Measurements from ENCODE around the gene HDAC4. TPM values are rescaled to one million over a fixed set of nuclear protein-coding genes. Genes with fewer than 3 reads are reported as not detected.

The HDAC4 gene
- total RNA-seq, 1 experiment from 2014 or later, result 5.5 TPM

GRCh38 chr2:239296020-239296932, 104.5 kb downstream of the HDAC4 start:
- DNase-seq (ENCODE audit: low read depth), result no peak

- no peak for DNase-seq (ENCODE audit: low read depth)
Measured at GRCh38 chr2:239295377-239296019, 105.3 kb downstream of the HDAC4 start.

GRCh38 chr2:239294571-239295054, 106.2 kb downstream of the HDAC4 start:
- DNase-seq (ENCODE audit: low read depth), result no peak

DNA sequence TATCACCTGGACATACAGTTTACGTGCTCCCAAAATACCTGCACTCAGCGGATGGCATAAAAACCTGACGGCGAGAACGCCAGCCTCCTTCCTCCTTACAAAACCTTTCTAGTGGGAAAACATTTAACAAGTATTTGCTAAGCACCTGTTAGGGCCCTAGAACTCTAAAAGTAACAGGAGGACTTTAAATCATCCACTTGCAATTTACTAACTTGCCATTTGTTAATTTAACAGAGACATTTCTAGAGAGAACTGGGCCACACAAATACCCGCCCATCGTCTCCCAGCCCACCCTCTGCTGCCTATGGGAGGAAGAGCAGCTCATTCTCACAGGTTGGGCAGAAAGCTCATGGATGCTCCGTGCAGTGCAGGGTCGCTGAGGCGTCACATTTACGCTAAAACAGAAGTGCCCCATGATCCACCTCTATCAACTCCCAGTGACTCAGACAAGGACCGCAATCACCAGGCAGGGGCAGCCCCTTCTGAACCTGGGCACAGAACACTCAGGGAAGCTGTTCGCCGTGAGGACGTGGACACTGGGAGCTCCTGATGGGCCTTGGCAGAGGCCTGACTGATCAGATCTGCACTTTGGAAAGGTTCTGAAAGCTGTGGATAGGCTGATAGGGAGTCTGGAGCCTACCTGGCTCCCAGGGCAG, 106.9 kb downstream of the HDAC4 start:
- DNase-seq (ENCODE audit: low read depth), result no peak

- DNase-seq (ENCODE audit: low read depth), result no peak
Measured at GRCh38 chr2:239292959-239293774, 107.7 kb downstream of the HDAC4 start.

DNA sequence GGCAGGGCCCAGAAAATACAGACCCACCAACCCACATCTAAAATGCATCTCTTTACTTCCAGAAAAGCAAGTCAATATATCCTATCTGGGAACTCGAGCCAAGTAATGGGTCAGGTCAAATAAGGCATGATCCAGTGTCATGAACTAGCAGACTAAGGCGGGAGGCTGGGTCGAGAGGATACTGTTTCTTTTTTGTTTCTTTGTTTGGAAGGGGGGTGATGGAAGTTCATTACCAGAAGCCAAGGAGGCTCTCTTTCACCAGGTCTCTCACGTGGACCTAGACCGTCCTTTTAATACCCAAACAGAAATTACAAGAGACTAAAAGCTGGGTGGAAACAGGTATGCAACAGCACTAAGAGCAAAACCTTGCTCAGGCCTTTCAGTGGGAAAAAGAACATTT, 108.3 kb downstream of the HDAC4 start:
- no peak for DNase-seq (ENCODE audit: low read depth)

DNA sequence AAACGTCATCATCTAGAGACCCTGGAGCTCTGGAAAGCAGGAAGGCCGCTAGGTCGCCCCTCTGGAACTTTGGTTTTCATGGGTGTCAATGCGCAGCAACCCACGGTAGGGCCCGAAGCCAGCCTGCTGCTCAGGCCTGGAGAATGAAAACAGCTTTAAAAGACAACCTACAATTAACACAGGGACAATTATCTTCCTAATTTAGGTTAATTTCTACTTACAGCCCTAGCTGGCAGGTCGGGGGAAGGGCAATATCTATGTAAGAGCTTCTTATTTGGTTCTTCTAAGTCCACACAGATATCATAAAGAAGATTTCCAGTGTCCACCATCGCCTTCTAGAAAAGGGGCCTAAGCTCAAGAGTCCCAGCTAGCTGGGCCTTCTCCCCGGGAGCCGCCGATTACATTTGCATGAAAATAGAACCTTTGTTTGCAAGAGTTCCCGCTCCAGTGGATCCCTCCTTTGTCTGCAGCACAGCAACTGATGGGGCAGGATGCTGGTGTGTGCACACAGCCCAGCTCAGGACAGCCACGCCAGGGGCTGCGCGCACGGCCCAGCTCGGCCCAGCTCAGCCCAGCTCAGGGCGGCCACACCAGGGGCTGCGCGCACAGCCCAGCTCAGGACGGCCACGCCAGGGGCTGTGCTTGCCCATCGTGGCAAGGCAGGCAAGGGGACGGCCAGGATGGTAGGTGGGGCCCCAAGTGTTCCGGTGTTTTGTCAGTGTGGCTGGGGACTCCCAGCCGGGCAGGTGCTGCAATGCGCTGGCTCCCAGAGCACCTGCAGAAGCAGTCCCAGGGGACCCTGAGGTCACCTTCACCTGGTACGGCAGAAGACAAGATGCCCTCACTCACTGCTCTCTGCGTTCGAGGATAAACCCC, 109.1 kb downstream of the HDAC4 start:
- DNase-seq (ENCODE audit: low read depth), result no peak

DNA sequence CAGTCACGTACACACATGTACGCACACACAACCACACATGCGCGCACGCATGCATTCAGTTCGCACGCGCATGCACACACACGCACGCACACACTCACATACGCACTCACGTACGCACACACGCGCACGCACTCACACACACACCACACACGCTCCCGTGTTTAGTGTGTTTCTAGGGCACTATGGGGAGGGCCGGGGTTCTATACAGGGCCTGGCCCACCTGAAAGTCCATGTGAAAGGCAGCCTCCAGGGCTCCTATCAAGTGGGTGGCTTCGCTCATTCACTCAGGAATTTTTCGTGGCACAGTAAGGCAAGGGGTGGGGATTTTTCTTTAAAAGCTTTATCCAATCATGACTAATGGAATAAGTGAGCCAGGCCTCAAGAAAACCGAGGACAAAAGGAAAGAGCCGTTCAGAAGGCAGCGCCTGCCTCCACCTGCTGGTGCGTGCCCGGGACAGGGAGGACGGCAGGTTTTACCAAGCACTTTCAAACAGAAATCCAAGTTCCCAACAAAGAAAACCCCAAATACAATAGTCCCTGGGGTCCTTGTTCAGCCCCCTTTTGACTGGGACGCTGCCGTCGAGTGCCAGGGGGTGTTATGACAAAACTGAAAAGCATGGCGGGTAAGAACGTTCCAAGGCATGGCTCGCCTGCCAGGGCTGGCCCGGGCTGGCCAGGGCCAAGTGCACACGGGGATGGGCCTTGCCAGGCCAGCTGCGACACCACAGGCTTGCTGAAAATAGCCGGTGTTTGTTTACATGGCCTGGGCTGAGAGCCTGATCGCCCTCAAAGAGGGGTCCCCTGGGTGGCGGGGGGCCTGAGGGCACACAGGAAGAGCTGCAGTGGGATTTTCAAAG, 110.0 kb downstream of the HDAC4 start:
- DNase-seq (ENCODE audit: low read depth), result no peak

DNA sequence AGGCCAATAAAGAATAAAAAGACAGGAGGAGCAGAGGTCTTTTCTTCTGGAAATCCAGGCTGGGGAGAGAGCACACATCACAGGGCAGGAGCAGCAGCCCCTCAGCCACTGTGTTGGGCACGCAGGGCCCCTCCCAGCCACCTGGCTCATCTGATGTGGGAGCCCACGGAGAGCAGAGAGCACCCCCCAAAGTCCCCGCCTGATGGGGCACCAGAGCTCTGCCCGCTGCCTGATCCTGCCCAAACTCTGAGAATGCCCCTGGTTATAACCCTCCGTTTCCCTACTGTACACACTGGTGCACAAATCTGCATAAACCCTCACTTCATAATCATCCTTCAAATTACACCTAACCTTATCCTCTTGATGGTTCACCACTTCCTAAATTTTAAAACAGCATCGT, 111.3 kb downstream of the HDAC4 start:
- DNase-seq (ENCODE audit: low read depth), result no peak

GRCh38 chr2:239288951-239289511, 111.8 kb downstream of the HDAC4 start:
- no peak for DNase-seq (ENCODE audit: low read depth)

- DNase-seq (ENCODE audit: low read depth), result no peak
Measured at GRCh38 chr2:239288237-239288636, 112.6 kb downstream of the HDAC4 start.

DNA sequence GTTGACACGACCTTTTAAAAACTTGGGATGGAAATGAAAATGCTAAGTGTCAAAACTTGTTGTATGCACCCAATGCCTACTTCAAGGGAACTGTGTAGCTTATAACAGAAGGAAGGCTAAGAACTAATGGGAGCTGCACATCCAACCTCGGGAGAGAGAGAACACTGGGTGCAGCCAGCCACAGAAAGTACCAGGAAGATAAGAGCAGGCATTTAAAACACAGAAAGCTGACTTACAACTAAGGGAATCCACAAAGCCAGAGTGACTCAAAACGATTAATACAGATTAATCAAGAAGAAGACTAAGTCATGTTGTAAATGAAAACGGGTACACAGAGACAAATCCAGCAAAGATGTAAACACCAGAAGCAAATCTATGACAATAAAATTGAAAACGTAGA, 113.4 kb downstream of the HDAC4 start:
- DNase-seq (ENCODE audit: low read depth), result no peak

DNA sequence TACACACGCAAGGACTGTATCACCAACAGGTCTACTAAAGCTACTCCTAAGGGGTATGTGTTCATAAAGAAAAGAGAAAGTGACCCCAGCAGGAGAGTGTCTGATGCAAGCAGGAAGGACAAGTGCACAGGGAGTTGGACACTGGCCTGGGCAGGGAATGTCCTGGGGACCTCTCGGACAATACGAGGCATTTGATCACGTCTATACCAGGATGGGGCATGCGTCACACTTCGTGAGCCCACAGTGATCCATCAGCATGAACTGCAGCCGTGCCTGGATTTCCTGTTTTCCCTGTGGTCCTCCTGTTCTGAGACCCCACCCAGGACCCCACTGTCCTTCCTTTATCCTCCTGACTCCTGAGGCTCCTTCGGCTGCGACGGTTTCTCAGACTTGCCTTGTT, 113.9 kb downstream of the HDAC4 start:
- DNase-seq (ENCODE audit: low read depth), result no peak

GRCh38 chr2:239285932-239286230, 114.9 kb downstream of the HDAC4 start:
- DNase-seq (ENCODE audit: low read depth), result no peak

- DNase-seq (ENCODE audit: low read depth), result no peak
Measured at GRCh38 chr2:239285071-239285931, 115.5 kb downstream of the HDAC4 start.

DNA sequence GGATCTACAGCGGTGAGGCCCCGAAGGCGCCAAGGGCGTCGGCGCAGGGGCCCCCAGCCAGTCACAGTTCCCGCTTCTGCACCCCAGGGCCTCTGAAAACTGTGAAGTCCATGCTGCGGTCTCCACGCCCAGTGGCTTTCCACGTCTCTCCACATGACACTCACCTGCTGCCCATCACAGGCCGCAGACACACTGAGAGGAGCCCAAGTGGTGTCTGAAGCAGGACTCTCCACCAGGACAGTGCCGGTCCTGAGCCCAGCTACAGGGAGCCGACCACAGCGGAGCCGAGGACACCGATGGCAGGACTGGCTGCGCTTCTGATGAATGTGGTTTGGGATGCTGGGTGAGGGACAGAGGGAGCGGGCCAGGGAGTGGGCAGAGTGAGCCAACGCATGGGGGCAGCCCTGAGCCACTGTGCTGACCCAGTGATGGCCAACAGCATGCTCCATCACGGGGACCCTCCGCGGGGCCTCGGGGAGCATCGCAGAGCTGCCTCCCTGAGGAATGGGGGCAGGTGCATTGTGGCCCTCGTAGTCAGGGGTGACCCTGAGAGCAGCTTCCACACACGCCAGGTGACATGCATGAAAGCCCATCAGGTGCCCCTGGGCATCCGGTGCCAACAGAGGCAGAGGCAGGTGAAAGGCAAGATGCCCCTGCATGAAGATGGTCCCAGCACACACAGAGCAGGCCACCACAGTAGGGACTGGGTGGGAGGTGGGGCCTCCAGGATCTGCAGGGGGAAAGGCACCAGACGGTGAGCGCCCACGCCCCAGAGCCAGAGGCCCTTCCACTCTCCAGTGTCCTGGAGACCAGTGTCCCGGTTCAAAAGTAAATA, 116.6 kb downstream of the HDAC4 start:
- DNase-seq (ENCODE audit: low read depth), result no peak

GRCh38 chr2:239283288-239283945, 117.4 kb downstream of the HDAC4 start:
- DNase-seq (ENCODE audit: low read depth), result no peak

All from Daoy (cell line).